OCI-LY7 (cell line): Measurements from ENCODE around the gene GSN.

Source experiments
- CTCF ChIP-seq: fragments of 200-600 bp; sonication (generic); conservative IDR thresholded peaks from 2 replicates; pipeline ENCODE4 v1.5.1; 2014; ENCODE audit warnings: mild to moderate bottlenecking, antibody characterized with exemption, low read length, moderate library complexity, mixed read lengths
- EZH2phosphoT487 ChIP-seq: fragments of 200-600 bp; sonication (generic); IDR thresholded peaks from 2 replicates; pipeline ENCODE4 v1.6.1; 2018; ENCODE audit warnings: low read depth, borderline replicate concordance, mild to moderate bottlenecking, mixed run types, antibody characterized with exemption, low read length, moderate library complexity, mixed read lengths

GRCh38 chr9:121302786-121303185 lies 34.8 kb downstream of the GSN start:
- TF ChIP-seq EZH2phosphoT487 (no peak), CTCF (no peak)
